IPS-NIHi7 (cell line): Measurements from ENCODE around the gene CDC14A.

Experiments used
- DNase-seq: peaks from one replicate; pipeline ENCODE4 v3.0.0; 2012; ENCODE audit warnings: mixed read lengths; ENCODE audit errors: extremely low spot score

CDC14A gene

DNA sequence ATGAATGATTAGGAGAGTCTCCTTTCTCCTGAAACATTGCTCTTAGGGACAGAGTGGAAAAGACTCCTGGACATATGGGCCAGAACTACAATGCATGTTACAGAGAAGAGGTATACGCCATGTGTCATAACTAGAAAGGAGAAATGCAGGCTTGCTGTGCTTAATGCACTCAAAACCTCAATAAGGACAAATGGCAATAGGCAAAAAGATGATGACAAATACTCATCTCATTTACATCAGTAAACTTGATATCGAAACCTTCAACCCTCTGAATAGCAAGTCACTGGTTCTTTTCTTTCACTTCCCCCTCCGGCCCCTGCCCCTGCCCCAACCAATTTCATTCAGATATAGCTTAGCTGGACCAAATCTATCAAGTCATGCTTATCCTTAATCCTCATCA lies 183.7 kb downstream of the CDC14A start:
- DNase-seq: no peak

DNA sequence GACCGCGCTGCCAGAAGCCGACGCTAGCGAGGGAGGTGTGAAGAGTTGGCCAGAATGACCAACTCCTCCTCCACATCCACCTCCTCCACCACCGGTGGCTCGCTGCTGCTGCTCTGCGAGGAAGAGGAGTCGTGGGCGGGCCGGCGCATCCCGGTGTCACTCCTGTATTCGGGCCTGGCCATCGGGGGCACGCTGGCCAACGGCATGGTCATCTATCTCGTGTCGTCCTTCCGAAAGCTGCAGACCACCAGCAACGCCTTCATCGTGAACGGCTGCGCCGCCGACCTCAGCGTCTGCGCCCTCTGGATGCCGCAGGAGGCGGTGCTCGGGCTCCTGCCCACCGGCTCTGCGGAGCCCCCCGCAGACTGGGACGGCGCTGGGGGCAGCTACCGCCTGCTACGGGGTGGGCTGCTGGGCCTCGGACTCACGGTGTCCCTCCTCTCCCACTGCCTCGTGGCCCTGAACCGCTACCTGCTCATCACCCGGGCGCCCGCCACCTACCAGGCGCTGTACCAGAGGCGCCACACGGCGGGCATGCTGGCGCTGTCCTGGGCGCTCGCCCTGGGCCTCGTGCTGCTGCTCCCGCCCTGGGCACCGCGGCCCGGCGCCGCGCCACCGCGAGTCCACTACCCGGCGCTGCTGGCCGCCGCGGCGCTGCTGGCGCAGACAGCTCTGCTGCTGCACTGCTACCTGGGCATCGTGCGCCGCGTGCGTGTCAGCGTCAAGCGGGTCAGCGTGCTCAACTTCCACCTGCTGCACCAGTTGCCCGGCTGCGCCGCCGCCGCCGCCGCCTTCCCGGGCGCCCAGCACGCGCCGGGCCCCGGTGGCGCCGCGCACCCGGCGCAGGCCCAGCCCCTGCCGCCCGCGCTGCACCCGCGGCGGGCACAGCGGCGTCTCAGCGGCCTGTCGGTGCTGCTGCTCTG lies 186.9 kb downstream of the CDC14A start:
- peak; percentile 57 for DNase-seq

DNA sequence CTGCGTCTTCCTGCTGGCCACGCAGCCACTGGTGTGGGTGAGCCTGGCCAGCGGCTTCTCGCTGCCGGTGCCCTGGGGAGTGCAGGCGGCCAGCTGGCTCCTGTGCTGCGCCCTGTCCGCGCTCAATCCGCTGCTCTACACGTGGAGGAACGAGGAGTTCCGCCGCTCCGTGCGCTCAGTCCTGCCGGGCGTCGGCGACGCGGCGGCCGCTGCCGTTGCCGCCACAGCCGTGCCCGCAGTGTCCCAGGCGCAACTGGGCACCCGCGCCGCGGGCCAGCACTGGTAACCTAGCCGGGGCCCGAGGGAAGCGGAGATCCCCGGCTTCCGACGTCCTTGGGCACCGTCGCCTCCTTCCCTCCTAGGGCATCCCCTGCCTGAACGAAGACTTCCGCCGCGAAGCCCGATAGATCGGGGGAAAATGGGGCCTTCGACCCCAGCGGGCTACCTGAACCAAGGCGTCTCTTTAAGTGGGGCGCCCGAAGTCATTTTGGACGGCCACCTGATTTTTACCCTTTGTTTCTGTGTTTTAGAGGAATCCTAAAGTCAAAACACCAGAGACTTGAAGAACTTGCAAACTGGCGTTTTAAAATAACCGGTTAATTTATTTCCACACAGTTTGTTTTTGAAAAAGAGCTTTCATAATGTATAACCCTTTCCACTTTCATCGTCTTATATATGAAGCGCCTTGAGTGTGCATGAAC lies 187.7 kb downstream of the CDC14A start:
- peak; percentile 39 for DNase-seq

DNA sequence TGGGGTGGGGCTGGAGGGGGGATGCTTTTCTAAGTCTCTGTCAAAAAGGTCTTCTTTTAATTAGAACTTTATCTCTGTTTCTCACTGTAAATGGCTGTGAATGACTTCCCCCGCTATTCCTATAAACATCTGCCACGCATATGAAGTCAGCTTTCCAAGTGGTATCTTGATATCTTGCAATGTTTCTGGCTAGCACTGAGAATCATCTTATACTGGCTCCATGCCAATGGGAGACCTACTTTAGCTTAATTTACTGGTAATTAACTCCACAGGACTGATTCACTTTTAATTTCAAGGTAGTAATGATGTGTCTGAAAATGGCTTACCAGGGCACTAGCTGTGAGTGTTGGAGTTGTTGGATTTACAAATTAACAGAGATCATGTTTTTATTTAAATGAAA lies 190.0 kb downstream of the CDC14A start:
- no peak for DNase-seq

DNA sequence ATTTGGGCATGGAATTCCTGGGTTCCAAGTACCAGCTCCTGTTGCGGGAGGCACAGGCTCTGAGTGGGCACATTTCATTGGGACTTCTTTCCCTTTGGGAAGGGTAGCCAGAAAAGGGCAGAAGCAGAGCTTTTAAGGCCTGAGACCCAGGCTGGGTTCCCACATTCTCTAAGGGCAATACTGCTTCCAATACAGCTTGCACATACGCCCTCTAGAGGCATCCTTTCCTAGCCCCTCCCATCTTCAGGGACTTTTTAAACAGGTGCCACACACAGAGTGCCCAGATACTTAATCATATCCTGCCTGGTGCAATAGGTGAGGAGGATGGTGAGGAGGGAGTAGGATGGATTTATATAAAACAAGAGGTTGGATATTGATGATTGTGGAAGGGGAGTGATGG lies 191.3 kb downstream of the CDC14A start:
- DNase-seq: peak; percentile 79

DNA sequence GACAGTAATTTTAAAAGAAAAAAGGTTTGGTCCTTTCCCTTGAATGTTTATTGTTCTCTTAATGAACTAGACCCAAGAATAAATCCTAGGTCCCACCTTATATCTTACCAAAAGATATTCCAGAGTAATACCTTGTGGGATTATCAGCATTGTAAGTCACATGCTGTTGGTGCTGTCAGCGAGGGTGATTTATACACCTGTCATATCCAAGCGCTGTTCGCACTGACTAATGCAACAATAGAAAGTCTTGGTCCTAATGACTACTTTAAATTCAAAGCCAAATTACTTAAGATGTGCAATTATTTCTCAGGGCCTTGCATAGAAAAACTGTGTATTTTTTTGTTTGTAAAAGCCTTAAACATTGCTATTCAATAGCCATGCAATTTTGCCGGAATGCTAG lies 192.5 kb downstream of the CDC14A start:
- no peak for DNase-seq

DNA sequence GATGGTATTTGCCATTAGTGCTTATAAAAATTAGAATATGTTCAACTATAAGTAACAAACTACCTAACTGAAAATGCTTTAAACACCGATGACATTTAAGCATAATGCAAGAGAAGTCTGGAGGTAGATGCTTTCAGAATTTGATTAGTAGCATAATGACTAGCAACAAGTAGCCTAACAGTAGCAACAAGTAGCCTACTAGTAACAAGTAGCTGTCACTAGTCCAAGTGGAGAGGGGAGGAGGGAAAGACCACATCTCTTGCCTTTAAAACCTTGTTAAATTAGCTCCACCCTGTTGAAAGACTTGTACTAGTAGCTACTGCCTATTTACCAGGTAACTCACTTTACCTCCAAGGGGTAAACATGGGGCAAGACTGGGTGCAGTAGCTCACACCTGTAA lies 193.5 kb downstream of the CDC14A start:
- DNase-seq: no peak

DNA sequence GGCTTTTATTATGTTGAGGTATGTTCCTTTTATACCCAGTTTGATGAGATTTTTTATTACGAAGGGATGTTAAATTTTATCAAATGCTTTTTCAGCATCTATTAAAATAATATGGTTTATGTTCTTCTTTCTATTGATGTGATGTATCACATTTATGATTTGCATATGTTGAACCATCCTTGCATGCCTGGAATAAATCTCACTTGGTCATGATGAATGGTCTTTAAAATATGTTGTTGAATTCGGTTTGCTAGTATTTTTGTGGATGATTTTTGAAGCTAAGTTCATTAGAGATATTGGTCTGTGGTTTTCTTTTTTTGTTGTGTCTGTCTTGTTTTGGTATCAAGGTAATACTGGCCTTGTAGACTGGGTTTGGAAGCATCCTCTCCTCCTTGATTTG lies 199.7 kb downstream of the CDC14A start:
- no peak for DNase-seq

DNA sequence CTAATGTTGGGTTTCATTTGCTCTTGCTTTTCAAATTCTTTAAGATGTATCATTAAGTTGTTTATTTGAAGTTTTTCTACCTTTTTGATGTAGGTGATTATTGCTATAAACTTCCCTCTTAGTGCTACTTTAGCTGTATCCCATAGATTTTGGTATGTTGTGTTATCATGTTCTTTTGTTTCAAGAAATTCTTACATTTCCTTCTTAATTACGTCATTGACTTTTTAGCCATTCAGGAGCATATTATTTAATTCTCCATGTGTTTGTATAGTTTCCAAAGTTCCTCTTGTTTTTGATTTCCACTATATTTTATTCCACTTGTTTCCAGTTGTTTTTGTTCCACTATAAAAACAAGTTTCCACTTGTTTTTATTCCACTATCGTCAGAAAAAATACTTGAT lies 200.6 kb downstream of the CDC14A start:
- no peak for DNase-seq

DNA sequence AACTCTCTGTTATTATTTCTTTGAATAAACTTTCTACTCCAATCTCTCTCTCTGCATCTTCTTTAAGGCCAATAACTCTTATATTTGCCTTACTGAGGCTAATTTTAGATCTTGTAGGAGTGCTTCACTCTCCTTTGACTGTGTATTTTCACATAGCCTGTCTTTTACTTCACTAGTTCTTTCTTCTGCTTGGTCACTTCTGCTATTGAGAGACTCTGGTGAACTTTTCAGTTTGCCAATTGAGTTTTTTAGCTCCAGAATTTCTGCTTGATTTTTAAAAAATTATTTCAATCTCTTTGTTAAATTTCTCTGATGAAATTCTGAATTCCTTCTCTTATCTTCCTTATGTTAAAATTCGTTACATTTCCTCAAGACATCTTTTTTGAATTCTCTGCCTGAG lies 203.9 kb downstream of the CDC14A start:
- DNase-seq: no peak

DNA sequence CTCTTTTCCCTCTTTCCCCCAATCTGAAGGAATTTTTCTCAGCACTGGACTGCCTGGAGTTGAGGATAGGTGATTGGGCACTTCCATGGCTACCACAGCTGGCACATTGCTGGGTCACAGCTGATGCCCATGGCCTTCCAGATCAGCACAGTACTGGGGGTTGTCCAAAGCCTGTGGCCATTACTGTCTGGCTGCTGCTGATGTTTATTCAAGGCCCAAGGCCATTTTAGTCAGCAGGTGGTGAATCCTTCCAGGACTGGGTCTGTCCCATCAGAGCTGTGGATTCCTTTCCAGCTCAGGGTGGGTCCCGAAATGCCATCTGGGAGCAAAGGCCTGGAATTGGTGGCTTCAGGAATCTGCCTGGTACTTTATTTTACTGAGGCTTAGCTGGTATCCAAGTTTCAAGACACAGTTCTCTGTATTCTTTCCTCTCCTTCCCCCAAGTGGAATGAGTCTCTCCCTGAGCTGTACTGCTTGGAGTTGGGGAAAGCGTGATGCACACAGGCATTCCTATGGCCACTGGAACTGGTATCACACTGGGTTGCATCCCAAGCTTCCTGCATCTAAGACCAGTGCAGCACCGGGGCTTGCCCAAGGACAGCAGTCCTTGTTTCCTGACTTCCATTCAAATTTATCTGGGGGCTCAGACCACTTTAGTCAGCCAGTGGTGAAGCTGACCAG lies 204.8 kb downstream of the CDC14A start:
- no peak for DNase-seq

DNA sequence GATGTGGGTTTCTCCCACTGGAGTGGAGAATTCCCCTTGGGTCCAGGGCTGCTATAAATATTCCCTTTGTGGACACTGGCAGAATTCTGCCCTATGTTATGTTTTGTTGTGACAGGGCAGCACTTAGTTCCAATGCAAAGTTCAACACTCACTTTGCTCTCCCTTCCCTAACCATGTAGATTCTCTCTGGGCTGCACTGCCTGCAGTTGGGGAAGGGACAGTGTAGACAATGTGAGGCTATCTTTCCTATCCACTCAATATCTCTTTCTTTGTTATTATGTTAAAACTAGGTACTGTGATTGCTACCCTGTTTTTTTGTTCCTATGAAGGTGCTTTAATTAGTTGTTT lies 205.3 kb downstream of the CDC14A start:
- no peak for DNase-seq

DNA sequence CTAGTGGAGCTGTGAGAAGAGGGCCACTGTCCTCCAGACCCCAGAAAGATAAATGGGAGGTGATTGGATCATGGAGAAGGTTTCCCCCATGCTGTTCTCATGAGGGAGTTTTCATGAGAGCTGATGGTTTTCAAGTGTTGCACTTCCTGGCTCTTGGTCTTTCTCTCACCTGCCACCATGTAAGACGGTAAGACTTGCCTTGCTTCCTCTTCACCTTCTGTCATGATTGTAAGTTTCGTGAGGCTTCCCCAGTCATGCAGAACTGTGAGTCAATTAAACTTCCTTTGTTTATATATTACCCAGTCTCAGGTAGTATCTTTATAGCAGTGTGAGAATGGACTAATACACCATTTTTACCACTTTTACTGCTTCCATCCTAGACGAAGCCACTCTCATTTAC lies 213.2 kb downstream of the CDC14A start:
- DNase-seq: no peak

DNA sequence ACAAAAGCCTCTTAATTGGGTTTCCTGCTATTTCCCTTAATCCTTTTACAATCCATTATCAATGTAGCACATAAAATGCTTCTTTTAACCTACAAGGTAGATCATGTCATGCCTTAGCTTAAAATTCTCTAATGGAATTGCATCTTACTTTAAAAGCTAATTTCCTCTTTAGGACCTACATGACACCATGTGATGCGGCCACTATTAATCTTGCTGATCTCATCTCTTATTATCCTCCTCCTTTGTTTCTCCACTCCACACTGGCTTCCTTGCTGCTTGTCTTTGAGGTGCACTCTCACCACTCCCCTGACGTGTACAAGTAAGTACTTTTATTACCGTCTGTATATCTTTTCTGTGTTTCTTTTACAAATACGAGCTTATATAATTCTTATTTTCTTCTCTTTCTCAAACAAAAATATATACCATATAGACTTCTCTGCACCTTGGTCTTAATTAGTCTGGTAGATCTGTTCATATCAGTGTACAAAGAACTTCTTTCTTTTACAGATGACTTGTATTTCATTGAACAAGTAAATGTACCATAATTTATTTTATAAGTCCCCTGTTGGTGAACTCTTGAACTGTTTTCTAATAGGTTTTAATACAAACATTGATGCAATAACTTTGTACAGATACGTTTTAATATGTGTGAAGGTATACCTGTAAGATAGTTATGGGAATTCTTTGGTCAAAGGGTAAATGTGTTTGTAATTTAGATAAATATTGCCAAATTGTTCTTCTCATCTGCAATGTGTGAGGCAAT lies 213.8 kb downstream of the CDC14A start:
- DNase-seq: no peak

DNA sequence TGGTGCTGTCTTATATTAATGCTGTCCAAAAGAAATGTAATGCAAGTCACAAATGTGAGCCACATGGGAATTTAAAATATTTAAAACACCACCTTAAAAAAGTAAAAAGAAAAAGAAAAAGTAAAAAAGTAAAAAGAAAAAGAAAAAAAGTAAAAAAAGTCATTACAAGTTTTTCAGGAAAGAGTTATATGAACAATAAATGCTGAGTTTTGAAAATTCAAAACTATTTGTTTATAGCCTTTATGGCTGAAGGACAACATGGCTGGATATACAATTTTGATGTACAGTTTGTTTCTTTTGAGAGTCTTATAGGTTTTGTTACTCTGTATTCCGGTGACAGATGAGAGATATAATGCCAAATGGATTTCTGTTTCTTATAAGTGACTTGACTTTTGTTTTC lies 214.8 kb downstream of the CDC14A start:
- no peak for DNase-seq
